ENCODE measurements around the gene PCK2.

DNA sequence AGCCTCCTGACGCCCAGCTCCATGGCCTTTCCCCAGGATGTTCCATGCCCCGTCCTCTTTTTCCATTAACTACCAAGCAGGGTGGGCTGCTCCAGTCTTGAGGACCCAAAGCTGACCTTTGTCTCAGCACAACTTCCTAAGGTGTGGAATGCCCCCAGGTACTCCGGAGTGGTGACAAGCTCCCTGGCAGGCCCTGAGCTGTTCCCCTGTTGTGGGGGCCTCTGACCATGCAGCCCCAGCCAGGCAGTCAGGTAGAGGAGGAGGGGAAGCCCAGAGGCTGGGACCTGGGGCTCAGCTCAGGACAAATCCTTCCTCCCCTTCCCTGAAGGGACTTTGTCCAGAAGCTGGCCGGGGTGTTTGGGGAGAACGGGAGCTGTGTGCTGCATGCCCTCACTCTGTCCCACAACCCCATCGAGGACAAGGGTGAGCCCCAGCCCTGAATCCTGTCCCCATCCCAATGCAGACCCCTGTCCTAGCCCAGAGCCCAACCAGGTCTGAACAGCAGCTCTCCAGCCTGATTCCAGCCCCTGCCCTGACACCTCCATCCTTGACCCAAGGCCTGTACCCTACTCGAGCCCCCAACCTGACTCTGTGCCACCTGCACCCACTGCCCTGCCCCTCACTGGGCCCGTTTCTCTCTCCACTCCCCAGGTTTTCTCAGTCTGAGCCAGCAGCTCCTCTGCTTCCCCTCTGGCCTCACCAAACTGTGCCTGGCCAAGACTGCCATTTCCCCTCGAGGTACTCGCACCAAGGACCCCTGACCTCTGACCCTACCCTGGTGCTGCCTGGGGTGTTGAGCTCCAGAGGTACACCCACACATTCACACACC is 37.9 kb upstream of the PCK2 start:
- TF ChIP-seq, protein P1, sequence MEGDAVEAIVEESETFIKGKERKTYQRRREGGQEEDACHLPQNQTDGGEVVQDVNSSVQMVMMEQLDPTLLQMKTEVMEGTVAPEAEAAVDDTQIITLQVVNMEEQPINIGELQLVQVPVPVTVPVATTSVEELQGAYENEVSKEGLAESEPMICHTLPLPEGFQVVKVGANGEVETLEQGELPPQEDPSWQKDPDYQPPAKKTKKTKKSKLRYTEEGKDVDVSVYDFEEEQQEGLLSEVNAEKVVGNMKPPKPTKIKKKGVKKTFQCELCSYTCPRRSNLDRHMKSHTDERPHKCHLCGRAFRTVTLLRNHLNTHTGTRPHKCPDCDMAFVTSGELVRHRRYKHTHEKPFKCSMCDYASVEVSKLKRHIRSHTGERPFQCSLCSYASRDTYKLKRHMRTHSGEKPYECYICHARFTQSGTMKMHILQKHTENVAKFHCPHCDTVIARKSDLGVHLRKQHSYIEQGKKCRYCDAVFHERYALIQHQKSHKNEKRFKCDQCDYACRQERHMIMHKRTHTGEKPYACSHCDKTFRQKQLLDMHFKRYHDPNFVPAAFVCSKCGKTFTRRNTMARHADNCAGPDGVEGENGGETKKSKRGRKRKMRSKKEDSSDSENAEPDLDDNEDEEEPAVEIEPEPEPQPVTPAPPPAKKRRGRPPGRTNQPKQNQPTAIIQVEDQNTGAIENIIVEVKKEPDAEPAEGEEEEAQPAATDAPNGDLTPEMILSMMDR (IDR thresholded peaks at IDR 0.05), result no peak
- TF ChIP-seq POLR2A (IDR thresholded peaks at IDR 0.05), result no peak

Data from testis (tissue), 2 donors.